Measurements from ENCODE around the gene PPP6R2.

DNA sequence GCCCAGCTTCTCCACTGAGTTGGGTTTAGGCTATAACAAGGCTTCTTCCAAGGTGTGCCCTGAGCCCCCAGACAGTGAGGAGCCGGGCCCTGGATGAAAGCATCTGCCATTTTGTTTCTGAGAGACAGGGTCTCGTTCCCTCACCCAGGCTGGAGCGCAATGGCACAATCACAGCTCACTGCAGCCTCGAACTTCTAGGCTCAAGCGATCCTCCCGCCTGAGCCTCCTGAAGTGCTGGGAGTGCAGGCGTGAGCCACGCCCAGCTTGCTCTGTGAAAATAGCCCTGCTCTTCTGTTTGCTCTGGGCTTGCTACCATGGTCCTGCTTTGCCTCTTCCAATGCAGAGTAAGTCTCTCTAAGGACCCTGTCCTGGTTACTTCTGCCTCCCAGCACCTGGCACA lies 23.0 kb upstream of the PPP6R2 start:
- TF ChIP-seq SP1 (CRISPR knock-in tag; conservative IDR thresholded peaks at IDR 0.05) = no peak
- no peak for TF ChIP-seq GABPB1 (CRISPR knock-in tag; IDR thresholded peaks at IDR 0.05)
- TF ChIP-seq, protein P1, sequence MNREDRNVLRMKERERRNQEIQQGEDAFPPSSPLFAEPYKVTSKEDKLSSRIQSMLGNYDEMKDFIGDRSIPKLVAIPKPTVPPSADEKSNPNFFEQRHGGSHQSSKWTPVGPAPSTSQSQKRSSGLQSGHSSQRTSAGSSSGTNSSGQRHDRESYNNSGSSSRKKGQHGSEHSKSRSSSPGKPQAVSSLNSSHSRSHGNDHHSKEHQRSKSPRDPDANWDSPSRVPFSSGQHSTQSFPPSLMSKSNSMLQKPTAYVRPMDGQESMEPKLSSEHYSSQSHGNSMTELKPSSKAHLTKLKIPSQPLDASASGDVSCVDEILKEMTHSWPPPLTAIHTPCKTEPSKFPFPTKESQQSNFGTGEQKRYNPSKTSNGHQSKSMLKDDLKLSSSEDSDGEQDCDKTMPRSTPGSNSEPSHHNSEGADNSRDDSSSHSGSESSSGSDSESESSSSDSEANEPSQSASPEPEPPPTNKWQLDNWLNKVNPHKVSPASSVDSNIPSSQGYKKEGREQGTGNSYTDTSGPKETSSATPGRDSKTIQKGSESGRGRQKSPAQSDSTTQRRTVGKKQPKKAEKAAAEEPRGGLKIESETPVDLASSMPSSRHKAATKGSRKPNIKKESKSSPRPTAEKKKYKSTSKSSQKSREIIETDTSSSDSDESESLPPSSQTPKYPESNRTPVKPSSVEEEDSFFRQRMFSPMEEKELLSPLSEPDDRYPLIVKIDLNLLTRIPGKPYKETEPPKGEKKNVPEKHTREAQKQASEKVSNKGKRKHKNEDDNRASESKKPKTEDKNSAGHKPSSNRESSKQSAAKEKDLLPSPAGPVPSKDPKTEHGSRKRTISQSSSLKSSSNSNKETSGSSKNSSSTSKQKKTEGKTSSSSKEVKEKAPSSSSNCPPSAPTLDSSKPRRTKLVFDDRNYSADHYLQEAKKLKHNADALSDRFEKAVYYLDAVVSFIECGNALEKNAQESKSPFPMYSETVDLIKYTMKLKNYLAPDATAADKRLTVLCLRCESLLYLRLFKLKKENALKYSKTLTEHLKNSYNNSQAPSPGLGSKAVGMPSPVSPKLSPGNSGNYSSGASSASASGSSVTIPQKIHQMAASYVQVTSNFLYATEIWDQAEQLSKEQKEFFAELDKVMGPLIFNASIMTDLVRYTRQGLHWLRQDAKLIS (CRISPR knock-in tag; IDR thresholded peaks at IDR 0.05; ENCODE audit: borderline replicate concordance) = no peak
- TF ChIP-seq, protein P2, sequence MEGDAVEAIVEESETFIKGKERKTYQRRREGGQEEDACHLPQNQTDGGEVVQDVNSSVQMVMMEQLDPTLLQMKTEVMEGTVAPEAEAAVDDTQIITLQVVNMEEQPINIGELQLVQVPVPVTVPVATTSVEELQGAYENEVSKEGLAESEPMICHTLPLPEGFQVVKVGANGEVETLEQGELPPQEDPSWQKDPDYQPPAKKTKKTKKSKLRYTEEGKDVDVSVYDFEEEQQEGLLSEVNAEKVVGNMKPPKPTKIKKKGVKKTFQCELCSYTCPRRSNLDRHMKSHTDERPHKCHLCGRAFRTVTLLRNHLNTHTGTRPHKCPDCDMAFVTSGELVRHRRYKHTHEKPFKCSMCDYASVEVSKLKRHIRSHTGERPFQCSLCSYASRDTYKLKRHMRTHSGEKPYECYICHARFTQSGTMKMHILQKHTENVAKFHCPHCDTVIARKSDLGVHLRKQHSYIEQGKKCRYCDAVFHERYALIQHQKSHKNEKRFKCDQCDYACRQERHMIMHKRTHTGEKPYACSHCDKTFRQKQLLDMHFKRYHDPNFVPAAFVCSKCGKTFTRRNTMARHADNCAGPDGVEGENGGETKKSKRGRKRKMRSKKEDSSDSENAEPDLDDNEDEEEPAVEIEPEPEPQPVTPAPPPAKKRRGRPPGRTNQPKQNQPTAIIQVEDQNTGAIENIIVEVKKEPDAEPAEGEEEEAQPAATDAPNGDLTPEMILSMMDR (IDR thresholded peaks at IDR 0.05) = no peak
- TF ChIP-seq, protein P3, sequence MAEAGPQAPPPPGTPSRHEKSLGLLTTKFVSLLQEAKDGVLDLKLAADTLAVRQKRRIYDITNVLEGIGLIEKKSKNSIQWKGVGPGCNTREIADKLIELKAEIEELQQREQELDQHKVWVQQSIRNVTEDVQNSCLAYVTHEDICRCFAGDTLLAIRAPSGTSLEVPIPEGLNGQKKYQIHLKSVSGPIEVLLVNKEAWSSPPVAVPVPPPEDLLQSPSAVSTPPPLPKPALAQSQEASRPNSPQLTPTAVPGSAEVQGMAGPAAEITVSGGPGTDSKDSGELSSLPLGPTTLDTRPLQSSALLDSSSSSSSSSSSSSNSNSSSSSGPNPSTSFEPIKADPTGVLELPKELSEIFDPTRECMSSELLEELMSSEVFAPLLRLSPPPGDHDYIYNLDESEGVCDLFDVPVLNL (CRISPR knock-in tag; IDR thresholded peaks at IDR 0.05; ENCODE audit: borderline replicate concordance, low read depth) = no peak
- TF ChIP-seq NFE2L1 (CRISPR knock-in tag; IDR thresholded peaks at IDR 0.05) = no peak
- no peak for TF ChIP-seq NR2C2 (CRISPR knock-in tag; IDR thresholded peaks at IDR 0.05)
- TF ChIP-seq, protein P4, sequence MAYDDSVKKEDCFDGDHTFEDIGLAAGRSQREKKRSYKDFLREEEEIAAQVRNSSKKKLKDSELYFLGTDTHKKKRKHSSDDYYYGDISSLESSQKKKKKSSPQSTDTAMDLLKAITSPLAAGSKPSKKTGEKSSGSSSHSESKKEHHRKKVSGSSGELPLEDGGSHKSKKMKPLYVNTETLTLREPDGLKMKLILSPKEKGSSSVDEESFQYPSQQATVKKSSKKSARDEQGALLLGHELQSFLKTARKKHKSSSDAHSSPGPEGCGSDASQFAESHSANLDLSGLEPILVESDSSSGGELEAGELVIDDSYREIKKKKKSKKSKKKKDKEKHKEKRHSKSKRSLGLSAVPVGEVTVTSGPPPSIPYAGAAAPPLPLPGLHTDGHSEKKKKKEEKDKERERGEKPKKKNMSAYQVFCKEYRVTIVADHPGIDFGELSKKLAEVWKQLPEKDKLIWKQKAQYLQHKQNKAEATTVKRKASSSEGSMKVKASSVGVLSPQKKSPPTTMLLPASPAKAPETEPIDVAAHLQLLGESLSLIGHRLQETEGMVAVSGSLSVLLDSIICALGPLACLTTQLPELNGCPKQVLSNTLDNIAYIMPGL (CRISPR knock-in tag; IDR thresholded peaks at IDR 0.05) = no peak
- TF ChIP-seq, protein P5, sequence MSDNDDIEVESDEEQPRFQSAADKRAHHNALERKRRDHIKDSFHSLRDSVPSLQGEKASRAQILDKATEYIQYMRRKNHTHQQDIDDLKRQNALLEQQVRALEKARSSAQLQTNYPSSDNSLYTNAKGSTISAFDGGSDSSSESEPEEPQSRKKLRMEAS (CRISPR knock-in tag; IDR thresholded peaks at IDR 0.05) = no peak
- TF ChIP-seq, protein P6, sequence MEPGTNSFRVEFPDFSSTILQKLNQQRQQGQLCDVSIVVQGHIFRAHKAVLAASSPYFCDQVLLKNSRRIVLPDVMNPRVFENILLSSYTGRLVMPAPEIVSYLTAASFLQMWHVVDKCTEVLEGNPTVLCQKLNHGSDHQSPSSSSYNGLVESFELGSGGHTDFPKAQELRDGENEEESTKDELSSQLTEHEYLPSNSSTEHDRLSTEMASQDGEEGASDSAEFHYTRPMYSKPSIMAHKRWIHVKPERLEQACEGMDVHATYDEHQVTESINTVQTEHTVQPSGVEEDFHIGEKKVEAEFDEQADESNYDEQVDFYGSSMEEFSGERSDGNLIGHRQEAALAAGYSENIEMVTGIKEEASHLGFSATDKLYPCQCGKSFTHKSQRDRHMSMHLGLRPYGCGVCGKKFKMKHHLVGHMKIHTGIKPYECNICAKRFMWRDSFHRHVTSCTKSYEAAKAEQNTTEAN (CRISPR knock-in tag; IDR thresholded peaks at IDR 0.05) = no peak
- TF ChIP-seq, protein P7, sequence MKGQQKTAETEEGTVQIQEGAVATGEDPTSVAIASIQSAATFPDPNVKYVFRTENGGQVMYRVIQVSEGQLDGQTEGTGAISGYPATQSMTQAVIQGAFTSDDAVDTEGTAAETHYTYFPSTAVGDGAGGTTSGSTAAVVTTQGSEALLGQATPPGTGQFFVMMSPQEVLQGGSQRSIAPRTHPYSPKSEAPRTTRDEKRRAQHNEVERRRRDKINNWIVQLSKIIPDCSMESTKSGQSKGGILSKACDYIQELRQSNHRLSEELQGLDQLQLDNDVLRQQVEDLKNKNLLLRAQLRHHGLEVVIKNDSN (CRISPR knock-in tag; IDR thresholded peaks at IDR 0.05) = no peak
- TF ChIP-seq, protein P8, sequence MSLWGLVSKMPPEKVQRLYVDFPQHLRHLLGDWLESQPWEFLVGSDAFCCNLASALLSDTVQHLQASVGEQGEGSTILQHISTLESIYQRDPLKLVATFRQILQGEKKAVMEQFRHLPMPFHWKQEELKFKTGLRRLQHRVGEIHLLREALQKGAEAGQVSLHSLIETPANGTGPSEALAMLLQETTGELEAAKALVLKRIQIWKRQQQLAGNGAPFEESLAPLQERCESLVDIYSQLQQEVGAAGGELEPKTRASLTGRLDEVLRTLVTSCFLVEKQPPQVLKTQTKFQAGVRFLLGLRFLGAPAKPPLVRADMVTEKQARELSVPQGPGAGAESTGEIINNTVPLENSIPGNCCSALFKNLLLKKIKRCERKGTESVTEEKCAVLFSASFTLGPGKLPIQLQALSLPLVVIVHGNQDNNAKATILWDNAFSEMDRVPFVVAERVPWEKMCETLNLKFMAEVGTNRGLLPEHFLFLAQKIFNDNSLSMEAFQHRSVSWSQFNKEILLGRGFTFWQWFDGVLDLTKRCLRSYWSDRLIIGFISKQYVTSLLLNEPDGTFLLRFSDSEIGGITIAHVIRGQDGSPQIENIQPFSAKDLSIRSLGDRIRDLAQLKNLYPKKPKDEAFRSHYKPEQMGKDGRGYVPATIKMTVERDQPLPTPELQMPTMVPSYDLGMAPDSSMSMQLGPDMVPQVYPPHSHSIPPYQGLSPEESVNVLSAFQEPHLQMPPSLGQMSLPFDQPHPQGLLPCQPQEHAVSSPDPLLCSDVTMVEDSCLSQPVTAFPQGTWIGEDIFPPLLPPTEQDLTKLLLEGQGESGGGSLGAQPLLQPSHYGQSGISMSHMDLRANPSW (CRISPR knock-in tag; conservative IDR thresholded peaks at IDR 0.05; ENCODE audit: low read depth) = no peak
